HEK293 (cell line): Measurements from ENCODE around the gene VRK3.

ENCODE experiments used
- CTCF ChIA-PET: fragments of 350-600 bp; formaldehyde crosslinking; extraction: SDS; loops from one replicate; lab custom pipeline; 2021; ENCODE audit warnings: antibody characterized with exemption; lab: Yijun Ruan, JAX
- POLR2A ChIA-PET: fragments of 300-600 bp; formaldehyde crosslinking; extraction: SDS; loops from one replicate; lab custom pipeline; 2020; ENCODE audit warnings: antibody characterized with exemption, inconsistent platforms; lab: Yijun Ruan, JAX
- H3K27ac ChIP-seq: fragments of 200-500 bp; sonication (Bioruptor generic); 2 replicates; pipeline ENCODE4 v1.5.1; 2014; ENCODE audit warnings: low read depth, low read length, control low read depth, inconsistent platforms; ENCODE audit errors: extremely low read depth
- H3K36me3 ChIP-seq, 2 experiments: fragments of 200-500 bp in 1 of 2; sonication (Bioruptor generic) in 1 of 2; 1 replicate in 1 of 2; 2 replicates in 1 of 2; pipeline ENCODE4 v1.5.1; 2014 to 2017; ENCODE audit warnings: inconsistent platforms in 2 of 2, low read length in 2 of 2; ENCODE audit not compliant: control insufficient read depth in 2 of 2, insufficient read depth in 1 of 2
- H3K4me1 ChIP-seq: fragments of 200-500 bp; sonication (Bioruptor generic); 2 replicates; pipeline ENCODE4 v1.5.1; 2014; ENCODE audit warnings: mild to moderate bottlenecking, low read length, inconsistent platforms; ENCODE audit not compliant: control insufficient read depth, insufficient read depth
- H3K4me3 ChIP-seq: 2 replicates; pipeline ENCODE4 v1.5.1; 2011; ENCODE audit warnings: low read depth, mild to moderate bottlenecking, control low read depth, low read length, moderate library complexity
- H3K9me3 ChIP-seq: fragments of 200-500 bp; sonication (Bioruptor generic); 2 replicates; pipeline ENCODE4 v1.5.1; 2014; ENCODE audit warnings: low read depth, low read length, inconsistent platforms; ENCODE audit not compliant: control insufficient read depth, insufficient read depth
- EGR2 ChIP-seq: fragments of 450-650 bp; formaldehyde crosslinking; IDR thresholded peaks from 2 replicates; pipeline ENCODE4 v1.5.1; 2016; ENCODE audit warnings: low read depth, missing biosample characterization, missing genetic modification characterization
- KLF16 ChIP-seq: fragments of 450-650 bp; formaldehyde crosslinking; IDR thresholded peaks from 2 replicates; pipeline ENCODE4 v1.5.1; 2017; ENCODE audit warnings: missing biosample characterization, missing genetic modification characterization
- KLF8 ChIP-seq: fragments of 450-650 bp; formaldehyde crosslinking; IDR thresholded peaks from 2 replicates; pipeline ENCODE4 v1.5.1; 2016; ENCODE audit warnings: missing biosample characterization, missing genetic modification characterization
- MEIS1 ChIP-seq: sonication (generic); formaldehyde crosslinking; IDR thresholded peaks from 2 replicates; pipeline ENCODE4 v1.8.1; 2022; ENCODE audit warnings: missing genetic modification reagents, mild to moderate bottlenecking, borderline replicate concordance
- RBAK ChIP-seq: fragments of 450-650 bp; formaldehyde crosslinking; IDR thresholded peaks from 2 replicates; pipeline ENCODE4 v1.5.1; 2016; ENCODE audit warnings: missing biosample characterization, missing genetic modification characterization
- SALL2 ChIP-seq: fragments of 450-650 bp; formaldehyde crosslinking; IDR thresholded peaks from 2 replicates; pipeline ENCODE4 v1.5.0; 2017; ENCODE audit warnings: missing biosample characterization, mild to moderate bottlenecking, missing genetic modification characterization, borderline replicate concordance
- SETDB1 ChIP-seq: IDR thresholded peaks from one replicate; pipeline ENCODE4 v1.6.1; 2017; ENCODE audit warnings: mild to moderate bottlenecking, low read length, moderate library complexity, mixed read lengths; ENCODE audit not compliant: insufficient read length
- SP7 ChIP-seq: fragments of 450-650 bp; formaldehyde crosslinking; IDR thresholded peaks from 2 replicates; pipeline ENCODE4 v1.5.1; 2016; ENCODE audit warnings: missing biosample characterization, missing genetic modification characterization
- ZBTB6 ChIP-seq: fragments of 450-650 bp; formaldehyde crosslinking; IDR thresholded peaks from 2 replicates; pipeline ENCODE4 v1.5.1; 2017; ENCODE audit warnings: missing biosample characterization, missing genetic modification characterization
- ZBTB8A ChIP-seq: fragments of 450-650 bp; formaldehyde crosslinking; IDR thresholded peaks from 2 replicates; pipeline ENCODE4 v1.5.1; 2016; ENCODE audit warnings: missing biosample characterization, missing genetic modification characterization
- ZNF138 ChIP-seq: fragments of 450-650 bp; formaldehyde crosslinking; IDR thresholded peaks from 2 replicates; pipeline ENCODE4 v1.5.1; 2016; ENCODE audit warnings: missing biosample characterization, missing genetic modification characterization, borderline replicate concordance
- ZNF16 ChIP-seq: fragments of 450-650 bp; formaldehyde crosslinking; IDR thresholded peaks from 2 replicates; pipeline ENCODE4 v1.5.1; 2016; ENCODE audit warnings: low read depth, missing biosample characterization, missing genetic modification characterization
- ZNF280C ChIP-seq: fragments of 450-650 bp; formaldehyde crosslinking; IDR thresholded peaks from 2 replicates; pipeline ENCODE4 v1.5.1; 2016; ENCODE audit warnings: missing biosample characterization, missing genetic modification characterization
- ZNF292 ChIP-seq: fragments of 450-650 bp; formaldehyde crosslinking; IDR thresholded peaks from 2 replicates; pipeline ENCODE4 v1.5.1; 2016; ENCODE audit warnings: low read depth, missing biosample characterization, missing genetic modification characterization, borderline replicate concordance
- ZNF362 ChIP-seq: fragments of 450-650 bp; formaldehyde crosslinking; IDR thresholded peaks from 2 replicates; pipeline ENCODE4 v1.5.1; 2016; ENCODE audit warnings: missing biosample characterization, missing genetic modification characterization
- ZNF394 ChIP-seq: fragments of 450-650 bp; formaldehyde crosslinking; IDR thresholded peaks from 2 replicates; pipeline ENCODE4 v1.5.1; 2016; ENCODE audit warnings: missing biosample characterization, missing genetic modification characterization, mild to moderate bottlenecking, moderate library complexity, borderline replicate concordance
- ZNF404 ChIP-seq: fragments of 450-650 bp; formaldehyde crosslinking; IDR thresholded peaks from 2 replicates; pipeline ENCODE4 v1.5.1; 2017; ENCODE audit warnings: missing biosample characterization, missing genetic modification characterization
- ZNF416 ChIP-seq: fragments of 450-650 bp; formaldehyde crosslinking; IDR thresholded peaks from 2 replicates; pipeline ENCODE4 v1.5.1; 2016; ENCODE audit warnings: missing biosample characterization, missing genetic modification characterization
- ZNF48 ChIP-seq: fragments of 450-650 bp; formaldehyde crosslinking; IDR thresholded peaks from 2 replicates; pipeline ENCODE4 v1.5.1; 2016; ENCODE audit warnings: missing biosample characterization, missing genetic modification characterization
- ZNF529 ChIP-seq: fragments of 450-650 bp; formaldehyde crosslinking; IDR thresholded peaks from 2 replicates; pipeline ENCODE4 v1.5.1; 2017; ENCODE audit warnings: missing genetic modification characterization, missing biosample characterization; ENCODE audit not compliant: insufficient replicate concordance
- ZNF600 ChIP-seq: fragments of 450-650 bp; formaldehyde crosslinking; IDR thresholded peaks from 2 replicates; pipeline ENCODE4 v1.5.1; 2016; ENCODE audit warnings: missing biosample characterization, missing genetic modification characterization
- ZNF660 ChIP-seq: fragments of 450-650 bp; IDR thresholded peaks from 2 replicates; pipeline ENCODE4 v1.5.1; 2018; ENCODE audit warnings: missing biosample characterization, mild to moderate bottlenecking, missing genetic modification characterization
- ZNF664 ChIP-seq: fragments of 450-650 bp; formaldehyde crosslinking; IDR thresholded peaks from 2 replicates; pipeline ENCODE4 v1.5.1; 2016; ENCODE audit warnings: missing biosample characterization, missing genetic modification characterization
- ZNF747 ChIP-seq: fragments of 450-650 bp; formaldehyde crosslinking; IDR thresholded peaks from 2 replicates; pipeline ENCODE4 v1.5.1; 2016; ENCODE audit warnings: missing biosample characterization, missing genetic modification characterization
- ZSCAN5A ChIP-seq: fragments of 450-650 bp; formaldehyde crosslinking; IDR thresholded peaks from 2 replicates; pipeline ENCODE4 v1.5.1; 2016; ENCODE audit warnings: missing biosample characterization, missing genetic modification characterization
- TF ChIP-seq, protein P1 (sequence below): fragments of 450-650 bp; formaldehyde crosslinking; IDR thresholded peaks from 2 replicates; pipeline ENCODE4 v1.5.1; 2016; ENCODE audit warnings: missing biosample characterization, missing genetic modification characterization

Gene VRK3

GRCh38 chr19:49977881-49978280 lies 47.3 kb downstream of the VRK3 start (continued):
- TF ChIP-seq MEIS1 (no peak), KLF16 (no peak), ZSCAN5A (no peak), ZNF416 (tag by site-specific recombination) (no peak), KLF8 (tag by site-specific recombination) (no peak), ZNF600 (tag by site-specific recombination) (no peak), ZNF529 (tag by site-specific recombination) (no peak), ZNF404 (tag by site-specific recombination) (no peak), ZBTB6 (tag by site-specific recombination) (no peak), ZNF660 (tag by site-specific recombination) (no peak), ZNF747 (tag by site-specific recombination) (no peak), SP7 (tag by site-specific recombination) (no peak)
- TF ChIP-seq, protein P1, sequence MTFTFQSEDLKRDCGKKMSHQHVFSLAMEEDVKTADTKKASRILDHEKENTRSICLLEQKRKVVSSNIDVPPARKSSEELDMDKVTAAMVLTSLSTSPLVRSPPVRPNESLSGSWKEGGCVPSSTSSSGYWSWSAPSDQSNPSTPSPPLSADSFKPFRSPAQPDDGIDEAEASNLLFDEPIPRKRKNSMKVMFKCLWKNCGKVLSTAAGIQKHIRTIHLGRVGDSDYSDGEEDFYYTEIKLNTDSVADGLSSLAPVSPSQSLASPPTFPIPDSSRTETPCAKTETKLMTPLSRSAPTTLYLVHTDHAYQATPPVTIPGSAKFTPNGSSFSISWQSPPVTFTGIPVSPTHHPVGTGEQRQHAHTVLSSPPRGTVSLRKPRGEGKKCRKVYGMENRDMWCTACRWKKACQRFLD (tag by site-specific recombination) = no peak

DNA sequence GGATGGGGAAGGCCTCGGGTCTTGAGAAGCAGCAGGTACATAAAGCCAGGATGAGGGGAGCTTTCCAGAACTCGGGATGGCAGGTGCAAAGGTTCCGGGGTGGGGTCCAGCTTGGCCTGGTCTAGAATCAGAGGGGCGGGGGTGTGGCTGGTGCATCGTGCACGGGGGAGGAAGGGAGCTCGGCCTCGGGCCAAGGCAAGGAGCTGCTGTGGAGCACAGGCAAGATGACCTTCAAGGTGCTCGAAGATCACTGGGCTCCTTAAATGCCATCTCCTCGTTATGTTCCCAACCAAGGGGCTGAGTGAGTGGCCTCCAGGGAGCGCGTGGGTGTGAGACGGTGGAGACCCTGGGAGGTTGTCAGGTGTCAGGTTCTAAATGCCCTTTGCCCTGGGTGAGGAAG lies 48.1 kb downstream of the VRK3 start:
- no peaks in the 10 kb centered on the region for H3K9me3 ChIP-seq
- TF ChIP-seq ZBTB8A (tag by site-specific recombination) = no peak
- TF ChIP-seq, all 188 proteins: peak for 0
- Histone ChIP-seq H3K4me3 (no peak overlapping the region), H3K27ac (no peak overlapping the region), H3K36me3 (peaks cover 0 to 24% of the 10 kb centered on the region in 2 experiments; a peak in 2 of 3 replicates), H3K4me1 (no peaks in the 10 kb centered on the region)
- CTCF ChIA-PET = interaction anchor here (1.0 to 2.8 kb wide), 2 partner anchors 9 to 39 kb away, joined by 3 to 18 read pairs; no protein-coding TSS in a partner anchor
- POLR2A ChIA-PET = no interaction called here

DNA sequence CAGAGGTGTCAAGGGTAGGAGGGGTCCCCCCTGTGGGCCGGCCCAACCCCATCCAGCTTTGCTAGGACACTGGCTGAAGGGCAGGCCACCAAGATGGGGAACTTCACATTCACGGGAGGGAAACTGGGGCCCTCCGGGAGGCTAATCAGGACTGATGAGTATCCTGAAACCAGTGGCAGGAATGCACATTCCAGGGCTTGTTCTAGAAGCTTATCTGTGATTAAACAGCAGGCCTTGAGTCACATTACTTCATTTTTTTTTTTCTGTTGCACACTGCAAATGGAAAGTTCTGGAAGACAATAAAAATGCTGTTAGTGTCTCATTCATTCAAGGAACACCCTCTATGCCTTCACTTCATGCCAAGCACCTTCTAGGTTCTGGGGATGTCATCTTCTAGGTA lies 48.7 kb downstream of the VRK3 start:
- no peak overlapping the region for H3K27ac ChIP-seq
- no peaks in the 10 kb centered on the region for H3K4me1 ChIP-seq
- ChIA-PET CTCF (interaction anchor here (0.5 to 2.8 kb wide), 5 partner anchors 13 to 111 kb away, joined by 3 to 18 read pairs (median 3); no protein-coding TSS in a partner anchor), POLR2A (interaction anchor here (1.3 to 1.4 kb wide), 2 partner anchors 17 to 47 kb away, joined by 4 to 5 read pairs; partner anchors contain the start of genes ATF5 and NUP62)
- H3K36me3 ChIP-seq = peaks cover 0 to 20% of the 10 kb centered on the region in 2 experiments; a peak in 2 of 3 replicates
- no peaks in the 10 kb centered on the region for H3K9me3 ChIP-seq
- H3K4me3 ChIP-seq = no peak overlapping the region
- no peak for TF ChIP-seq ZNF16 (tag by site-specific recombination)
- no peak for TF ChIP-seq RBAK (tag by site-specific recombination)
- TF ChIP-seq ZNF292 (tag by site-specific recombination) = no peak
- TF ChIP-seq ZNF138 (tag by site-specific recombination) = no peak
- no peak for TF ChIP-seq ZBTB6 (tag by site-specific recombination)
- no peak for TF ChIP-seq SALL2
- no peak for TF ChIP-seq ZNF747 (tag by site-specific recombination)
- TF ChIP-seq ZNF48 (tag by site-specific recombination) = no peak
- TF ChIP-seq ZNF362 (tag by site-specific recombination) = no peak
- TF ChIP-seq ZNF394 (tag by site-specific recombination) = no peak
- no peak for TF ChIP-seq ZNF280C (tag by site-specific recombination)
- no peak for TF ChIP-seq EGR2 (tag by site-specific recombination)
- TF ChIP-seq ZNF664 (tag by site-specific recombination) = no peak
- TF ChIP-seq SETDB1 = no peak
